Measurements from ENCODE around the gene IDI2. TPM values are rescaled to one million over a fixed set of nuclear protein-coding genes. Genes with fewer than 3 reads are reported as not detected.

Gene IDI2
- total RNA-seq, 3 donors from 2014 or later = not detected

- intact Hi-C loops (cut with DNase I, micrococcal nuclease) = no loop called here
- Histone ChIP-seq H3K36me3 (ENCODE audit: low read depth) (no peaks in the 10 kb centered on the region), H3K9me3 (no peaks in the 10 kb centered on the region), H3K4me3 (peak overlapping the region; percentile 56), H3K4me1 (ENCODE audit: low read depth) (peaks cover 21% of the 10 kb centered on the region)
- peak in 1 of 3 donors; percentile 65 for DNase-seq
- no peak for ATAC-seq
- no peak for TF ChIP-seq CTCF (IDR thresholded peaks at IDR 0.05)
These were observed 23.8 kb upstream of the IDI2 start for GRCh38 chr10:1049425-1049958.

GRCh38 chr10:1048732-1049424, 23.2 kb upstream of the IDI2 start, which contains the start of gene IDI1:
IDI1 (minus strand) TSS chr10:1049119; CDS start chr10:1049003, 116 bp downstream.
- Histone ChIP-seq H3K4me3 (peak within 1 kb of the TSS; percentile 56), H3K4me1 (ENCODE audit: low read depth) (peaks cover 19% of the 10 kb centered on the region), H3K9me3 (no peaks in the 10 kb centered on the region), H3K36me3 (ENCODE audit: low read depth) (no peaks in the 10 kb centered on the region)
- no peak for TF ChIP-seq CTCF (IDR thresholded peaks at IDR 0.05)
- ATAC-seq (peak; percentile 91), DNase-seq (peak; percentile 96 to 99 (median 98))
- intact Hi-C loops (cut with DNase I, micrococcal nuclease) = no loop called here

GRCh38 chr10:1048349-1048731, 22.7 kb upstream of the IDI2 start:
- intact Hi-C loops (cut with DNase I, micrococcal nuclease) = no loop called here
- DNase-seq (peak; percentile 47 to 75 (median 69)), ATAC-seq (peak; percentile 0)
- Histone ChIP-seq H3K4me3 (peak overlapping the region; percentile 56), H3K36me3 (ENCODE audit: low read depth) (no peaks in the 10 kb centered on the region), H3K9me3 (no peaks in the 10 kb centered on the region), H3K4me1 (ENCODE audit: low read depth) (peaks cover 19% of the 10 kb centered on the region)
- TF ChIP-seq CTCF (IDR thresholded peaks at IDR 0.05) = no peak

- Histone ChIP-seq H3K4me1 (ENCODE audit: low read depth) (peaks cover 19% of the 10 kb centered on the region), H3K36me3 (ENCODE audit: low read depth) (no peaks in the 10 kb centered on the region), H3K9me3 (no peaks in the 10 kb centered on the region), H3K4me3 (peak overlapping the region; percentile 56)
- TF ChIP-seq CTCF (IDR thresholded peaks at IDR 0.05) = no peak
- ATAC-seq (no peak), DNase-seq (peak in 2 of 3 donors; percentile 51 to 55)
- intact Hi-C loops (cut with DNase I, micrococcal nuclease) = no loop called here
These were observed 22.3 kb upstream of the IDI2 start for GRCh38 chr10:1047937-1048336.

GRCh38 chr10:1045415-1045814, 19.8 kb upstream of the IDI2 start:
- DNase-seq (no peak), ATAC-seq (no peak)
- no peak for TF ChIP-seq CTCF (IDR thresholded peaks at IDR 0.05)
- intact Hi-C loops (cut with DNase I, micrococcal nuclease) = no loop called here
- Histone ChIP-seq H3K9me3 (no peaks in the 10 kb centered on the region), H3K4me3 (no peak overlapping the region), H3K4me1 (ENCODE audit: low read depth) (peaks cover 12% of the 10 kb centered on the region), H3K36me3 (ENCODE audit: low read depth) (no peaks in the 10 kb centered on the region)
